GM12878 (cell line): ENCODE measurements around the gene FNDC3B. TPM values are rescaled to one million over a fixed set of nuclear protein-coding genes. Genes with fewer than 3 reads are reported as not detected.

ENCODE experiments used
- ATAC-seq: fragments of 200-7000 bp; cut with Tn5 transposase; 3 replicates; pipeline ENCODE4 v1.9.1; 2020; ENCODE audit warnings: mild to moderate bottlenecking, moderate library complexity
- BruUV-seq: library from RNA; stranded (reverse); fragments of 400-500 nt; replicated peaks from 2 replicates; lab custom pipeline; 2021; lab: Mats Ljungman, UMichigan
- CTCF ChIA-PET: fragments of 300-600 bp; sonication (Branson Sonifier 250); formaldehyde crosslinking; extraction: SDS; loops from one replicate; lab custom pipeline; 2021; ENCODE audit warnings: inconsistent platforms; lab: Yijun Ruan, JAX
- POLR2A ChIA-PET: fragments of 350-600 bp; formaldehyde crosslinking; extraction: SDS; loops from one replicate; lab custom pipeline; 2021; ENCODE audit warnings: inconsistent platforms; lab: Charles Lee
- RAD21 ChIA-PET: fragments of 300-600 bp; sonication (Branson Sonifier 250); formaldehyde crosslinking; loops from one replicate; lab custom pipeline; 2023; ENCODE audit warnings: antibody characterized with exemption; ENCODE audit not compliant: unreplicated experiment; lab: Charles Lee
- SMC1A ChIA-PET: fragments of 300-600 bp; sonication (Branson Sonifier 250); formaldehyde crosslinking; loops from one replicate; lab custom pipeline; 2023; ENCODE audit not compliant: unreplicated experiment, uncharacterized antibody; lab: Charles Lee
- DNase-seq: peaks from one replicate; pipeline ENCODE4 v3.0.0-alpha.2; 2011; ENCODE audit warnings: low read depth, low spot score
- FAIRE-seq: peaks from 3 replicates; lab custom pipeline; 2011; peaks lifted over from hg19 to GRCh38; lab: Jason Lieb, UNC
- H2AFZ ChIP-seq: 2 replicates; pipeline ENCODE4 v1.6.0; 2011; ENCODE audit warnings: low read depth, low read length, control low read depth; ENCODE audit not compliant: control insufficient read depth
- H3K27ac ChIP-seq: 2 replicates; pipeline ENCODE4 v1.5.1; 2011; ENCODE audit warnings: control low read depth; ENCODE audit not compliant: control insufficient read depth, insufficient read depth
- H3K27me3 ChIP-seq, 2 experiments: replicated peaks in 1 of 2; 2 replicates each; pipeline versions ENCODE4 v1.6.0 to v1.6.1; 2011; ENCODE audit warnings: low read length in 1 of 2; ENCODE audit not compliant: control insufficient read depth in 2 of 2, insufficient read depth in 2 of 2
- H3K36me3 ChIP-seq, 2 experiments: 2 replicates each; pipeline ENCODE4 v1.5.1; 2011; ENCODE audit warnings: low read length in 1 of 2; ENCODE audit not compliant: control insufficient read depth in 2 of 2, insufficient read depth in 2 of 2
- H3K4me1 ChIP-seq: 2 replicates; pipeline ENCODE4 v1.6.1; 2011; ENCODE audit warnings: mild to moderate bottlenecking, low read length, moderate library complexity, mixed read lengths; ENCODE audit not compliant: control insufficient read depth, insufficient read depth
- H3K4me2 ChIP-seq: 2 replicates; pipeline ENCODE4 v1.6.0; 2011; ENCODE audit warnings: control low read depth; ENCODE audit not compliant: control insufficient read depth, insufficient read depth
- H3K4me3 ChIP-seq: fragments of 200-600 bp; sonication (generic); 2 replicates; pipeline ENCODE4 v1.5.1; 2016
- H3K79me2 ChIP-seq: 2 replicates; pipeline ENCODE4 v1.6.0; 2011; ENCODE audit warnings: low read length; ENCODE audit not compliant: control insufficient read depth, insufficient read depth
- H3K9ac ChIP-seq: 2 replicates; pipeline ENCODE4 v1.8.0; 2011; ENCODE audit warnings: low read length, control low read depth, mixed read lengths; ENCODE audit not compliant: control insufficient read depth, insufficient read depth
- H3K9me3 ChIP-seq: replicated peaks from 3 replicates; pipeline ENCODE4 v1.5.1; 2011; ENCODE audit warnings: mild to moderate bottlenecking, low read length; ENCODE audit not compliant: control insufficient read depth, insufficient read depth
- H4K20me1 ChIP-seq: 2 replicates; pipeline ENCODE4 v1.6.0; 2011; ENCODE audit not compliant: control insufficient read depth, insufficient read depth
- CBX5 ChIP-seq: sonication (generic); IDR thresholded peaks from 2 replicates; pipeline ENCODE4 v1.6.1; 2016; ENCODE audit warnings: low read depth, moderate library complexity, mild to moderate bottlenecking, inconsistent platforms
- CHD2 ChIP-seq: IDR thresholded peaks from 2 replicates; pipeline ENCODE4 v1.6.1; 2011; ENCODE audit warnings: low read depth, low read length, improper control_type of control experiment, borderline replicate concordance
- CHD4 ChIP-seq: fragments of 200-600 bp; sonication (generic); IDR thresholded peaks from 2 replicates; pipeline ENCODE4 v1.6.1; 2016; ENCODE audit warnings: mild to moderate bottlenecking
- CUX1 ChIP-seq: IDR thresholded peaks from 2 replicates; pipeline ENCODE4 v1.6.1; 2012; ENCODE audit warnings: improper control_type of control experiment, low read depth, low read length; ENCODE audit not compliant: insufficient replicate concordance
- E4F1 ChIP-seq: fragments of 450-650 bp; IDR thresholded peaks from 2 replicates; pipeline ENCODE4 v1.6.1; 2018; ENCODE audit warnings: borderline replicate concordance, mild to moderate bottlenecking; ENCODE audit not compliant: partially characterized antibody
- GABPA ChIP-seq: IDR thresholded peaks from 2 replicates; pipeline ENCODE4 v1.6.1; 2014; ENCODE audit warnings: antibody characterized with exemption, low read depth, mild to moderate bottlenecking, inconsistent platforms
- IKZF1 ChIP-seq: fragments of 450-650 bp; conservative IDR thresholded peaks from 2 replicates; pipeline ENCODE4 v1.6.1; 2017; ENCODE audit warnings: antibody characterized with exemption, mild to moderate bottlenecking
- LARP7 ChIP-seq: fragments of 450-650 bp; IDR thresholded peaks from 2 replicates; pipeline ENCODE4 v1.6.1; 2017; ENCODE audit warnings: mild to moderate bottlenecking
- RBBP5 ChIP-seq: fragments of 200-600 bp; sonication (generic); conservative IDR thresholded peaks from 2 replicates; pipeline ENCODE4 v1.6.1; 2016
- TAF1 ChIP-seq: IDR thresholded peaks from 2 replicates; pipeline ENCODE4 v1.6.1; 2011; ENCODE audit warnings: mild to moderate bottlenecking, low read depth, low read length, borderline replicate concordance
- ZNF217 ChIP-seq: fragments of 450-650 bp; IDR thresholded peaks from 2 replicates; pipeline ENCODE4 v1.6.1; 2017; ENCODE audit warnings: antibody characterized with exemption, mild to moderate bottlenecking
- ZNF384 ChIP-seq: IDR thresholded peaks from 2 replicates; pipeline ENCODE4 v1.6.1; 2012; ENCODE audit warnings: low read depth, mild to moderate bottlenecking, low read length, improper control_type of control experiment, borderline replicate concordance
- ZNF622 ChIP-seq: fragments of 450-650 bp; IDR thresholded peaks from 2 replicates; pipeline ENCODE4 v1.6.1; 2017; ENCODE audit warnings: mild to moderate bottlenecking, inconsistent platforms
- in situ Hi-C: fragments of 300-500 bp; cut with MboI; formaldehyde crosslinking; loops from 9 replicates; pipeline ENCODE4 v1.14.3; 2018; ENCODE audit warnings: mixed read lengths
- intact Hi-C: fragments of 100-400 bp; cut with micrococcal nuclease; formaldehyde crosslinking; loops from one replicate; pipeline ENCODE4 v1.14.2; 2022; ENCODE audit not compliant: unreplicated experiment
- polyA plus RNA-seq, 11 experiments: library from polyadenylated mRNA; depleted of rRNA in 4 of 11; unstranded in 6 of 11; stranded (reverse) in 5 of 11; fragments of >200 nt; fragmentation: Nextera tagmentation in 4 of 11; fragmentation: Illumina TruSeq in 1 of 11; extraction: Ambion mirVana in 4 of 11; extraction: Trizol in 1 of 11; gene quantifications; 1 replicate in 1 of 11; 2 replicates in 10 of 11; pipeline versions ENCODE4 v1.2.1 to v1.2.3, GENCODE V29; 2011 to 2016; ENCODE audit warnings: inconsistent platforms in 2 of 11, missing spikeins in 2 of 11, low read depth in 1 of 11
- total RNA-seq, 4 experiments: library from RNA; depleted of rRNA in 3 of 4; stranded (reverse); fragments of >200 nt in 3 of 4; fragmentation: Illumina TruSeq in 1 of 4; extraction: Trizol in 1 of 4; gene quantifications; 2 replicates each; pipeline versions ENCODE4 v1.2.1 to v1.2.3, GENCODE V29; 2013 to 2021
- TF ChIP-seq, protein P1 (sequence below): IDR thresholded peaks from 2 replicates; pipeline ENCODE4 v1.6.1; 2012; ENCODE audit warnings: low read depth, low read length, improper control_type of control experiment
- TF ChIP-seq, protein P2 (sequence below): fragments of 450-650 bp; IDR thresholded peaks from 2 replicates; pipeline ENCODE4 v1.6.1; 2017; ENCODE audit warnings: antibody characterized with exemption, mild to moderate bottlenecking, moderate library complexity

Gene FNDC3B
- total and polyA plus RNA-seq, 10 of the 15 experiments (the other 5 are each of a cell fraction or from before 2014, with no cell fraction given): 7.9 to 35.0 (median 18.5) TPM

DNA sequence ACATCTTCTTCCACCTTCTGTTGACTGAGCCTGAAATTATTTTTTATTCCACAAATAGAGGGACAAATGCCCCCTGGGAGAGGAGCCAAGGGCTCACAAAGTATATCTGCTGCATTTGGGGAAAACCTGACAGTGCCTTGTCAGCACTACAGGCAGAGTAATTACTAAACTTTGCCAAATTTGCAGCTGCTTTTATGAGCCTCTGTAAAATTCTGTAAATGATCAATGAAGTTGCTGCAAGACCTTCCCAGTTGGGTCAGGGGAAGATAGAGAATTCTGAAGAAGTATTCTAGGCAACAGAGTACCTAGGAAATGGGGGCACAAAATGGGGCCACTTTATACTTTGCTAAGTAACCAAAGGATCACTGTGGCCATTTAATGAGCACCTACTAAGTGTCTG lies 398.3 kb downstream of the FNDC3B start:
- ATAC-seq: no peak
- no peak overlapping the region for H3K9ac ChIP-seq
- H3K36me3 ChIP-seq: no peaks in the 10 kb centered on the region
- intact Hi-C loops (no loop called here), in situ Hi-C loops (no loop called here)
- no peaks in the 10 kb centered on the region for H4K20me1 ChIP-seq
- H3K4me2 ChIP-seq: no peak overlapping the region
- CTCF ChIA-PET: interaction anchor here (1.5 kb wide), 1 partner anchor 21 kb away, joined by 4 read pairs; no protein-coding TSS in a partner anchor
- RAD21 ChIA-PET: no interaction called here
- POLR2A ChIA-PET: no interaction called here
- no peaks in the 10 kb centered on the region; a peak in 1 of 4 replicates for H3K27me3 ChIP-seq
- no peaks in the 10 kb centered on the region; the same call in 1 of the 3 replicates for H3K9me3 ChIP-seq
- no peak overlapping the region for H3K27ac ChIP-seq
- no TSS peak for BruUV-seq
- H3K79me2 ChIP-seq: no peaks in the 10 kb centered on the region
- H2AFZ ChIP-seq: no peak overlapping the region
- no peak for DNase-seq
- no peaks in the 10 kb centered on the region for H3K4me1 ChIP-seq
- SMC1A ChIA-PET: no interaction called here
- no peak for FAIRE-seq
- H3K4me3 ChIP-seq: no peak overlapping the region
- TF ChIP-seq, protein P1, sequence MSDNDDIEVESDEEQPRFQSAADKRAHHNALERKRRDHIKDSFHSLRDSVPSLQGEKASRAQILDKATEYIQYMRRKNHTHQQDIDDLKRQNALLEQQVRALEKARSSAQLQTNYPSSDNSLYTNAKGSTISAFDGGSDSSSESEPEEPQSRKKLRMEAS: no peak
- TF ChIP-seq GABPA (no peak), CBX5 (no peak), TAF1 (no peak), ZNF622 (no peak), RBBP5 (no peak), E4F1 (no peak), CUX1 (no peak), IKZF1 (no peak), CHD2 (no peak), CHD4 (no peak), ZNF384 (no peak), ZNF217 (no peak), LARP7 (no peak)
- TF ChIP-seq, protein P2, sequence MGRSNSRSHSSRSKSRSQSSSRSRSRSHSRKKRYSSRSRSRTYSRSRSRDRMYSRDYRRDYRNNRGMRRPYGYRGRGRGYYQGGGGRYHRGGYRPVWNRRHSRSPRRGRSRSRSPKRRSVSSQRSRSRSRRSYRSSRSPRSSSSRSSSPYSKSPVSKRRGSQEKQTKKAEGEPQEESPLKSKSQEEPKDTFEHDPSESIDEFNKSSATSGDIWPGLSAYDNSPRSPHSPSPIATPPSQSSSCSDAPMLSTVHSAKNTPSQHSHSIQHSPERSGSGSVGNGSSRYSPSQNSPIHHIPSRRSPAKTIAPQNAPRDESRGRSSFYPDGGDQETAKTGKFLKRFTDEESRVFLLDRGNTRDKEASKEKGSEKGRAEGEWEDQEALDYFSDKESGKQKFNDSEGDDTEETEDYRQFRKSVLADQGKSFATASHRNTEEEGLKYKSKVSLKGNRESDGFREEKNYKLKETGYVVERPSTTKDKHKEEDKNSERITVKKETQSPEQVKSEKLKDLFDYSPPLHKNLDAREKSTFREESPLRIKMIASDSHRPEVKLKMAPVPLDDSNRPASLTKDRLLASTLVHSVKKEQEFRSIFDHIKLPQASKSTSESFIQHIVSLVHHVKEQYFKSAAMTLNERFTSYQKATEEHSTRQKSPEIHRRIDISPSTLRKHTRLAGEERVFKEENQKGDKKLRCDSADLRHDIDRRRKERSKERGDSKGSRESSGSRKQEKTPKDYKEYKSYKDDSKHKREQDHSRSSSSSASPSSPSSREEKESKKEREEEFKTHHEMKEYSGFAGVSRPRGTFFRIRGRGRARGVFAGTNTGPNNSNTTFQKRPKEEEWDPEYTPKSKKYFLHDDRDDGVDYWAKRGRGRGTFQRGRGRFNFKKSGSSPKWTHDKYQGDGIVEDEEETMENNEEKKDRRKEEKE: no peak
